ENCODE results near the gene SRRT.

GRCh38 chr7:100886936-100887515, 12.1 kb downstream of the SRRT start:
- TF ChIP-seq, protein P1, sequence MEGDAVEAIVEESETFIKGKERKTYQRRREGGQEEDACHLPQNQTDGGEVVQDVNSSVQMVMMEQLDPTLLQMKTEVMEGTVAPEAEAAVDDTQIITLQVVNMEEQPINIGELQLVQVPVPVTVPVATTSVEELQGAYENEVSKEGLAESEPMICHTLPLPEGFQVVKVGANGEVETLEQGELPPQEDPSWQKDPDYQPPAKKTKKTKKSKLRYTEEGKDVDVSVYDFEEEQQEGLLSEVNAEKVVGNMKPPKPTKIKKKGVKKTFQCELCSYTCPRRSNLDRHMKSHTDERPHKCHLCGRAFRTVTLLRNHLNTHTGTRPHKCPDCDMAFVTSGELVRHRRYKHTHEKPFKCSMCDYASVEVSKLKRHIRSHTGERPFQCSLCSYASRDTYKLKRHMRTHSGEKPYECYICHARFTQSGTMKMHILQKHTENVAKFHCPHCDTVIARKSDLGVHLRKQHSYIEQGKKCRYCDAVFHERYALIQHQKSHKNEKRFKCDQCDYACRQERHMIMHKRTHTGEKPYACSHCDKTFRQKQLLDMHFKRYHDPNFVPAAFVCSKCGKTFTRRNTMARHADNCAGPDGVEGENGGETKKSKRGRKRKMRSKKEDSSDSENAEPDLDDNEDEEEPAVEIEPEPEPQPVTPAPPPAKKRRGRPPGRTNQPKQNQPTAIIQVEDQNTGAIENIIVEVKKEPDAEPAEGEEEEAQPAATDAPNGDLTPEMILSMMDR (IDR thresholded peaks at IDR 0.05): no peak
- no peak for TF ChIP-seq POLR2AphosphoS5 (IDR thresholded peaks at IDR 0.05)

Measured in prostate gland (tissue), 2 donors.